ENCODE measurements around the gene FASTK.

FASTK gene

GRCh38 chr7:151117565-151117964 lies 37.0 kb upstream of the FASTK start:
- no peak for DNase-seq

DNA sequence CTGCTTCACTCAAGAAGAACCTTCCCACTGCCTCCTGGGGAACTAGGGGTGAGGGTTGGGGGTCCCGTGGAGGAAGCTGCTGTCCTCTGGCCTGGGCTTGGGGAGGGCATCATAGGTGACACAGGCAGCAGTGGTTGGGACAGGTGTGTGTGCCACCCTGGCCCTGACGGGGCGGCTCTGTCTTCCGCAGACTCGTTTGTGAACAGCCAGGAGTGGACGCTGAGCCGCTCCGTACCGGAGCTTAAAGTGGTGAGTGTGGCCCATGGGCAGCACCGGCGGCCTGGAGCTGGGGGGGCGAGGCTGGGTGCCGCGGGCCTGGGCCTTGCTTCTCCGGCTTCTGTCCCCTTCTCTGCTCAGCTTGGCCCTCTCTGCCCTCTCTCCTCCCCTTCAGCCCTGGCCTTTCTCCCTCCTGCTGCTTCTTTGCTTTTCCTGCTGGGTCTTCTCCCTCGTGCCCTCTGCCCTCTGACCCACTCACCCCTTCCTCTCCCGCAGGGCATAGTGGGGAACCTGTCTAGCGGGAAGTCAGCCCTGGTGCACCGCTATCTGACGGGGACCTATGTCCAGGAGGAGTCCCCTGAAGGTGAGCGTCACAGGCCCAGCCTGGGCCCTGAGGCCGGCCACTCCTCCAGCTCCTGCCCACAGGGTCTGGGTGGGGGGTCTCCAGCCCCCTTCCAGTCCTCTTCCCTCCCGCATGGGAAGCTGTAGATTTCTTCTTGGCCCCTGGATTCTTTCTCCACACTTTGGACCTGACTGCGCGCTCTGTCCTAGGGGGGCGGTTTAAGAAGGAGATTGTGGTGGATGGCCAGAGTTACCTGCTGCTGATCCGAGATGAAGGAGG lies 36.2 kb upstream of the FASTK start:
- no peak for DNase-seq

- no peak for DNase-seq
Observed at GRCh38 chr7:151115836-151116418, 35.3 kb upstream of the FASTK start.

- no peak for DNase-seq
Observed at GRCh38 chr7:151115121-151115835, 34.7 kb upstream of the FASTK start.

GRCh38 chr7:151114151-151115090 lies 33.8 kb upstream of the FASTK start:
- no peak for DNase-seq

DNA sequence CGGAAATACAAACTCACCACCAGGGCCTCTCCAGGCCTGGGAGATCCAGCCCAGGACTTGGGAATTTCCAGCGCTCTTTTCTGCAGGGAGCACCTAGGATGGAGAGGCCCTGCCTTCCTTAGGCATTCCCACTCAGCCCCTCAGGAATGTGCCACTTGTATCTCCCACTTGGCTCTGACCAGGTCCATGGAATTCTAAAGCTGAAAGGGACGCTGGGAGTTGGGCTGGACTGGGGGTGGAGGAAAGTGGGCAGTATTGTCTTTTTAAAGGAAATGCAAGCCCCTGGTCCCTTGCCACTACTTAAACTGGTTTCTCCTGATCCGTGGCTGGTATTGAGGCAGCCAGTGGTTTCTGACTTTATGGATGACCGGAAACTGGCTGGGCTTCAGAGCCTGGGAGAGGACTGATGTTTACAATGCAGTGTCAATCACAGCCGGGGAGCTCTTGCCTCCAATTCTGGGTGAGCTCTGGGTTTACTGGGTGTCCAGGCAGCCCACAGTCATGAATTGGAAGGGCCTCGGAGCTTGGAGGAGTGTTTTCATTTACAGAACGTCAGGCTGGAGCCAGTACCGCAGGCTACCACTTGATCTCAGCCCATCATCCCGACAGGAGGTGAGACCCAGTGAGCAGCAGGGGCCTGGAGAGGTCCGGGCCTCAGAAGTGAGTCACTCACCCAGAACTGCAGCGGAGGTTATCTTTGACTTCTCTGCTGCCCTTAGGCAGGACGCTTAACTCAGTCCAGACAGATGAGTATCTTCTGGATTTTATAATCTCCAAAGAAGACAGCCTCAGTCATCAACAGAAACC lies 32.9 kb upstream of the FASTK start:
- DNase-seq: no peak

DNA sequence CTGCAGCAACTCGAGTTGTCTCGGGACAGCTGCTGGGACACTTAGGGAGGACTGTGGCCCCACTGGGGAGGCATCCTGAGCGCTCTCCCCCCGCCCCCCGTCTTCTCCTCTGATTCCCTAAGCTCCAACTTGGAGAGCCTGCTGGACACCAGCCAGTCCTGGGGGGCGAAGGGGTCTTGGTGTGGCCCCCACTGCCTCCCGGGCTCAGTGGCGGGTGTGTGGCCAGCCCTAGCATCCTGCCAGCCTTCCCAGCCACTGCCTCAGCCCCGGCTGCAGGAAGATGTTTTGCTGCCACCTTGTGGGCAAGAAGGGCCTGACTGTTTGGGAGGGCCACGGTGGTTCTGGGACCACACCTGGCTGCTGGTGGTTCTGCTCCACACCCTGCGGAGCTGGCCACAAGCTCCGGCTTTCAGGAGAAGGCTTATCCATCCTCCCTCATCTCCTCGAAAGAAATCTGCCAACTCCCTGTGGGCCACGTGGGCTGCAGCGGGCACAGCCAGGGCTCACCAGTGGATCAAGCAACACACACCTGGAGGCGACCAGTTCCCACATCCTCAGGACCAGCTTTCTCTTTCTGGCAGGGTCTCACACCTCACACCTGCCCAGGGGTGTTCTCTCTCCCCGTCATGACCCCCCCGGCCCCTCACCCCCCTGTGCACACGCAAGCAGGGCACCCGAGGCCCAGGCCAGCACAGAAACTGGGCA lies 30.5 kb upstream of the FASTK start:
- no peak for DNase-seq

- DNase-seq: no peak
Observed at GRCh38 chr7:151110236-151110940, 29.8 kb upstream of the FASTK start.

- DNase-seq: no peak
Observed at GRCh38 chr7:151109094-151110048, 28.8 kb upstream of the FASTK start.

DNA sequence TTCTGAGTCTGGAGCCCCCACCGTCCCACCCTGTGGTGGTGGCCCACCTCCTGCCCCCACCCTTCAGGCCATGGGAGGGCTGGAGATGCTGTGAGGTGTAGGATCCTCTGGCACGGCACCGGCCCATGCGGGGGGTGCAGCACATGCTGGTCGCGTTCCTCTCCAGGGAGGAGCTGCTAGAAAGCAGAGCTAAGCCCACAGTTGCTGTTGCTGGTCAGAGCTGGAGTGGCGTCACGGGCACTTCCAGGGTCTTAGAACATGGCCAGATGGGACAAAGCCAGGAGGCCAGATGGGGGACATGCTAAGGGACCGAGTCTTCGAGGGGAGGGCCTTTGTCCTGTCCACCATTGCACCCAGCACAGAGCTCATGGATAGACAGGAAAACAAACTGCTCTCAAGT lies 27.3 kb upstream of the FASTK start:
- peak; percentile 88 for DNase-seq

GRCh38 chr7:151104411-151105235 lies 24.0 kb upstream of the FASTK start:
- no peak for DNase-seq

DNA sequence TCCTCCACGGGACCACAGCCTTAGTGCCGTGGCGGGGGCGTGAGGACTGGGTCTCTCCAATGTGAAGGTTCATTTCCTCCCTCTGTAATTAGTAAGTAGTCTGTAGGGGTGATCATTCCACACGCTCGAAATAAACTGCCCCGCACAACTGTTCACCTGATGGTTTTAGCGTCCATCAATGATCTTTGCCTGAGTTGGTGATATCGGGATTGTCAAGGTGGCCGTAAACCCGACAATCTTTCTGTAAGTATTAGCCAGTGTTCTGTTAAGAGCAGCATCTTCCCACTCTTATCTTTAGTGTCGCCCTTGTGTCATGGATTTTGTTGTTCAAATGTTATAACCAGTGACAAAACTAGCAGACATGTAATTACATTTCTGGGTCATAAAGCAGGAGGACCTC lies 23.4 kb upstream of the FASTK start:
- DNase-seq: no peak

DNA sequence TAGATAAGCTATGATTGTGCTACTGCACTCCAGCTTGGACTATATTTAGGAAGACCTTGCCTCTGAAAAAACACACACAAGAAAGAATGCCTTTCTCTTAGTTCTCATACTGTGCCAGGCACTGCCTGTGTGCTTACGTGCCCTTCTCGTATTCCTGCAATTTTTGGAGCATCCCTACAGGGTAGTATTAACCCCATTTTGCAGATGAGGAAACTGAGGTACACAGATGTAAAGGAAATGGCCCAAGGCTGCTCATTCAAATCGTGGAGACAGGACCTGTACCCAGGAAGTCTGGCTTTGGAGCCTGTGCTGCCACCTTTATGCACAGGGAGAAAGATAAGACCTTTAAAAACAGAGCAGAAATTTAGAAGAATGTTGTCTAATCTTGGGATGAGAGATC lies 22.4 kb upstream of the FASTK start:
- DNase-seq: no peak

- DNase-seq: no peak
Observed at GRCh38 chr7:151101621-151102396, 21.2 kb upstream of the FASTK start.

DNA sequence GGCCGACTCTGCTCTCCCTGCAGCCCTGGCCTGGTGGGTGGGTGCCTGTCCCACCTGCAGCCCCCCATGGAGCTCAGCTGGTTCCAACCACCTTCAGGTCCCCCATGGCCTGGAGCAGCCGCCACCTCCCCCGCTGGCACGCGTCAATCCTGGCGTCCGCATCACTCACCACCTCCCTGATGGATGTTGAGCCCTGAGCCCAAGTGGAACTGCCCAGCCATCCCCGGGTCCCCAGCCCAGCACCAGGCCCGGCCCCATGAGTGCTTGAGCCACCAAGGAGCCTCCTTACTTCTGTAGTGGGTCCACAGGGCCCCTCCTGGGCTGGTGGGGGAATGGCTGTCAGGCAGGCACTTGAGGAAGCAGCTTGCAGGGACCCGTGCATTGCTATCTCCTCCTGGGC lies 20.3 kb upstream of the FASTK start:
- DNase-seq: no peak

DNA sequence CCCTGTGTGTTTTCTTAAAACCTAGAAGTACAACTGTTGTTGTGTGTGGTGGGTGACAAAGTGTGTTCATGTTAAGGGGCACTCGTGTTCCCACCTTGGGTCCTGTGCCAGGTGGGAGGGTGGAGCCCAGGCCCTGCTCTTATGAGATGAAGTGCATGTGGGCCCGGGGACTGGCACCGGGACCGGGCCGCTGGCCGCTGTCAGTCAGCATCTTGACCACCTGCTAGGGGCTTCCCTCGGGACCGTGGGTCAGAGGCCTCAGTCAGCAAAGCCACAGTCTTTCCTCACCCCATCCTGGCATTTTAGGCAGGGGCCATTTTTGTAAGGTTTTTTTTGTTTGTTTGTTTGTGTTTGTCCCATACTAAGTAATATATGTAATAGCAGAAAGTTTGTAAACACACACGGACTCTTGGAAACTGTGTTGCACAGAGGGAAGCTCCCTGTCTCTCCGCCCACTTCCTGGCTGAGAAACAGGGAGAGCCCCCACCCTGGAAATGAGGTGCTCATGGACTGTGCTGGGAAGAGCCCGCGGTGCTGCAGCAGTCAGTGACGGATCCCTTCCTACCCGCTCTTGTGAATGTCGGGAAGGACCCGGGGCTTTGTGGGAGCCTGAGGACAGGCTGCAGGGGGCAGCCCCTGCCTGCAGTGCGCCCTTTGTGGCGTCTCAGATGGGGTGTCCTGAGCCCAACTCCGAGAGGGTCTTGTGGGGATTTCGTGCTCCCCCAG lies 19.0 kb upstream of the FASTK start:
- no peak for DNase-seq
